Endothelial cell of umbilical vein (primary cell): ENCODE data around the gene MYO1A. TPM values are rescaled to one million over a fixed set of nuclear protein-coding genes. Genes with fewer than 3 reads are reported as not detected.

ENCODE experiments used
- BruUV-seq: library from RNA; stranded (reverse); fragments of 400-500 nt; replicated peaks from 2 replicates; lab custom pipeline; 2021; lab: Mats Ljungman, UMichigan
- CTCF ChIA-PET: fragments of 300-600, 350-600 bp; sonication (Branson Sonifier 250); formaldehyde crosslinking; loops from one replicate; lab custom pipeline; 2021; ENCODE audit warnings: antibody characterized with exemption, inconsistent platforms; lab: Charles Lee
- POLR2A ChIA-PET: fragments of 300-600, 350-600 bp; sonication (Branson Sonifier 250); formaldehyde crosslinking; loops from one replicate; lab custom pipeline; 2021; ENCODE audit warnings: antibody characterized with exemption, inconsistent platforms; lab: Charles Lee
- DNase-seq: peaks from one replicate; pipeline ENCODE4 v3.0.0-alpha.2; 2011; ENCODE audit warnings: low read depth, low spot score
- FAIRE-seq: peaks from 2 replicates; lab custom pipeline; 2011; peaks lifted over from hg19 to GRCh38; lab: Jason Lieb, UNC
- H2AFZ ChIP-seq: 2 replicates; pipeline ENCODE4 v1.6.0; 2012; ENCODE audit warnings: low read depth, low read length, control low read depth, inconsistent platforms
- H3K27ac ChIP-seq: 2 replicates; pipeline ENCODE4 v1.5.1; 2011; ENCODE audit warnings: low read depth, mild to moderate bottlenecking, control low read depth, low read length, moderate library complexity; ENCODE audit not compliant: insufficient read depth
- H3K27me3 ChIP-seq, 2 experiments: 2 replicates each; pipeline versions ENCODE4 v1.6.0 to v1.6.1; 2011; ENCODE audit warnings: low read length in 2 of 2, mixed read lengths in 1 of 2; ENCODE audit not compliant: control insufficient read depth in 2 of 2, insufficient read depth in 2 of 2
- H3K36me3 ChIP-seq, 2 experiments: 2 replicates in 1 of 2; 3 replicates in 1 of 2; pipeline ENCODE4 v1.5.1; 2011; ENCODE audit warnings: low read length in 2 of 2, mild to moderate bottlenecking in 1 of 2, moderate library complexity in 1 of 2; ENCODE audit not compliant: control insufficient read depth in 2 of 2, insufficient read depth in 2 of 2; ENCODE audit errors: extremely low read depth in 1 of 2
- H3K4me1 ChIP-seq: 3 replicates; pipeline ENCODE4 v1.5.1; 2011; ENCODE audit warnings: mild to moderate bottlenecking, low read length; ENCODE audit not compliant: control insufficient read depth, insufficient read depth; ENCODE audit errors: extremely low read depth
- H3K4me2 ChIP-seq: 2 replicates; pipeline ENCODE4 v1.6.1; 2011; ENCODE audit warnings: low read length, control low read depth, mixed read lengths; ENCODE audit not compliant: insufficient read depth
- H3K4me3 ChIP-seq, 3 experiments: fragments of 200-600 bp in 1 of 3; sonication (generic), shearing (Covaris generic) in 1 of 3; replicated peaks in 1 of 3; 2 replicates each; pipeline ENCODE4 v1.5.1; 2011 to 2016; ENCODE audit warnings: control low read depth in 3 of 3, low read length in 3 of 3, mild to moderate bottlenecking in 2 of 3, inconsistent platforms in 1 of 3, low read depth in 1 of 3, moderate library complexity in 1 of 3; ENCODE audit not compliant: insufficient read depth in 1 of 3
- H3K79me2 ChIP-seq: 2 replicates; pipeline ENCODE4 v1.6.0; 2012; ENCODE audit warnings: low read length, inconsistent platforms; ENCODE audit not compliant: control insufficient read depth, insufficient read depth
- H3K9ac ChIP-seq: replicated peaks from 2 replicates; pipeline ENCODE3; 2011; ENCODE audit warnings: low read length, control low read depth; ENCODE audit not compliant: insufficient read depth; ENCODE audit errors: extremely low read depth
- H3K9me1 ChIP-seq: replicated peaks from 3 replicates; pipeline ENCODE4 v1.6.0; 2011; ENCODE audit warnings: mild to moderate bottlenecking, low read length; ENCODE audit not compliant: control insufficient read depth, insufficient read depth; ENCODE audit errors: extremely low read depth
- H3K9me3 ChIP-seq: replicated peaks from 2 replicates; pipeline ENCODE4 v1.5.1; 2012; ENCODE audit warnings: low read length, inconsistent platforms; ENCODE audit not compliant: control insufficient read depth, insufficient read depth
- H4K20me1 ChIP-seq: replicated peaks from 2 replicates; pipeline ENCODE3; 2011; ENCODE audit warnings: mild to moderate bottlenecking, low read length; ENCODE audit not compliant: control insufficient read depth, insufficient read depth; ENCODE audit errors: extremely low read depth
- CTCF ChIP-seq, 2 donors: IDR thresholded peaks; 1 replicate in 1 of 2; 2 replicates in 1 of 2; pipeline ENCODE4 v1.5.1; 2011; ENCODE audit warnings: low read length in 2 of 2, mild to moderate bottlenecking in 2 of 2, moderate library complexity in 2 of 2, control low read depth in 1 of 2, inconsistent platforms in 1 of 2, low read depth in 1 of 2; ENCODE audit not compliant: insufficient read depth in 1 of 2; ENCODE audit errors: extremely low read depth in 1 of 2
- EZH2 ChIP-seq: IDR thresholded peaks from 2 replicates; pipeline ENCODE4 v1.6.1; 2012; ENCODE audit warnings: borderline replicate concordance, low read depth, mild to moderate bottlenecking, moderate library complexity, low read length, inconsistent platforms; ENCODE audit not compliant: severe bottlenecking
- GATA2 ChIP-seq: IDR thresholded peaks from 2 replicates; pipeline ENCODE4 v1.7.0; 2011; ENCODE audit warnings: low read depth, mild to moderate bottlenecking, moderate library complexity, mixed read lengths, low read length; ENCODE audit not compliant: insufficient read length, insufficient read depth
- MAX ChIP-seq: IDR thresholded peaks from 2 replicates; pipeline ENCODE4 v1.6.1; 2011; ENCODE audit not compliant: insufficient read depth, insufficient read length
- POLR2AphosphoS5 ChIP-seq: IDR thresholded peaks from 2 replicates; pipeline ENCODE4 v1.6.1; 2012; ENCODE audit warnings: low read depth, mild to moderate bottlenecking, control low read depth, low read length, moderate library complexity; ENCODE audit not compliant: insufficient read depth
- dilution Hi-C: fragments of 300-500 bp; cut with MboI; formaldehyde crosslinking; loops from one replicate; pipeline ENCODE4 v1.15.0; 2019; ENCODE audit warnings: low sequenced_read_pairs; ENCODE audit not compliant: extremely low pct_ligation_motif_present
- intact Hi-C: fragments of 100-400 bp; cut with micrococcal nuclease; formaldehyde crosslinking; loops from one replicate; pipeline ENCODE4 v1.10.0; 2022
- polyA plus RNA-seq, 4 experiments: library from polyadenylated mRNA; depleted of rRNA in 3 of 4; stranded (reverse) in 3 of 4; unstranded in 1 of 4; fragments of >200 nt; gene quantifications; 2 replicates each; pipeline versions ENCODE4 v1.2.1 to v1.2.3, GENCODE V29; 2011 to 2012; ENCODE audit warnings: missing spikeins in 1 of 4
- total RNA-seq: library from RNA; stranded (reverse); gene quantifications from 2 replicates; pipeline ENCODE4 v1.2.3, GENCODE V29; 2021

MYO1A gene
- total and polyA plus RNA-seq, 2 donors (not counting 3 experiments of a cell fraction or from before 2014, with no cell fraction given) = not detected

GRCh38 chr12:57058454-57058853 lies 8.5 kb upstream of the MYO1A start:
- Histone ChIP-seq H3K27me3 (no peaks in the 10 kb centered on the region), H2AFZ (no peak overlapping the region), H3K4me2 (no peak overlapping the region), H3K9me1 (no peaks in the 10 kb centered on the region), H3K4me3 (no peak overlapping the region), H3K9me3 (no peaks in the 10 kb centered on the region), H3K79me2 (no peaks in the 10 kb centered on the region), H3K4me1 (no peaks in the 10 kb centered on the region), H3K9ac (no peak overlapping the region), H3K36me3 (peaks cover 6 to 14% of the 10 kb centered on the region in 2 experiments), H4K20me1 (no peaks in the 10 kb centered on the region), H3K27ac (no peak overlapping the region)
- BruUV-seq = no TSS peak
- FAIRE-seq (peak; percentile 38), DNase-seq (no peak)
- dilution Hi-C loops (no loop called here), intact Hi-C loops (no loop called here)
- ChIA-PET CTCF (interaction anchor here (2.3 to 3.0 kb wide), 3 partner anchors 11 to 57 kb away, joined by 8 to 22 read pairs (median 11); no protein-coding TSS in a partner anchor), POLR2A (no interaction called here)
- TF ChIP-seq GATA2 = no peak

- CTCF ChIA-PET = interaction anchor here (0.8 to 2.3 kb wide), 4 partner anchors 12 to 56 kb away, joined by 3 to 8 read pairs (median 4); partner anchors contain the start of gene STAT6
- Histone ChIP-seq H3K4me3 (no peak overlapping the region), H3K4me1 (no peaks in the 10 kb centered on the region), H2AFZ (no peak overlapping the region), H3K4me2 (no peak overlapping the region), H3K9me3 (no peaks in the 10 kb centered on the region), H4K20me1 (no peaks in the 10 kb centered on the region), H3K79me2 (no peaks in the 10 kb centered on the region), H3K36me3 (peaks cover 6 to 10% of the 10 kb centered on the region in 2 experiments), H3K9ac (no peak overlapping the region), H3K9me1 (no peaks in the 10 kb centered on the region), H3K27ac (no peak overlapping the region), H3K27me3 (no peaks in the 10 kb centered on the region)
- DNase-seq = no peak
- intact Hi-C loops (no loop called here), dilution Hi-C loops (no loop called here)
- TF ChIP-seq MAX (no peak), CTCF (IDR thresholded peaks at IDR 0.05; ENCODE audit: extremely low read depth in 1 of 2, insufficient read depth in 1 of 2, low read depth in 1 of 2, low read length in 2 of 2) (no peak), POLR2AphosphoS5 (no peak), EZH2 (no peak)
- POLR2A ChIA-PET = no interaction called here
- BruUV-seq = no TSS peak
- no peak for FAIRE-seq
Observed at GRCh38 chr12:57057067-57057751, 7.3 kb upstream of the MYO1A start.
